Sigmoid colon (tissue), 7 donors: ENCODE results near the gene HHAT. TPM values are rescaled to one million over a fixed set of nuclear protein-coding genes. Genes with fewer than 3 reads are reported as not detected.

Experiments used
- DNase-seq: peaks from one replicate; pipeline ENCODE4 v3.0.0-alpha.2; 2019
- H3K27ac ChIP-seq, 4 donors: fragments of 200-600 bp; sonication (generic); one replicate each; pipeline ENCODE4 v1.5.1; 2016 to 2019; ENCODE audit warnings: mild to moderate bottlenecking in 1 of 4
- H3K27me3 ChIP-seq, 3 donors: fragments of 200-600 bp; sonication (generic); one replicate each; pipeline ENCODE4 v1.5.1; 2019; ENCODE audit warnings: mild to moderate bottlenecking in 1 of 3
- H3K36me3 ChIP-seq, 4 donors: fragments of 200-600 bp; sonication (generic); one replicate each; pipeline ENCODE4 v1.5.1; 2016 to 2019
- H3K4me1 ChIP-seq, 4 donors: fragments of 200-600 bp; sonication (generic); one replicate each; pipeline ENCODE4 v1.5.1; 2017 to 2019
- H3K4me3 ChIP-seq, 4 donors: fragments of 200-600 bp; sonication (generic); one replicate each; pipeline ENCODE4 v1.5.1; 2017 to 2019; ENCODE audit warnings: mild to moderate bottlenecking in 2 of 4, moderate library complexity in 1 of 4
- H3K9me3 ChIP-seq, 4 donors: fragments of 200-600 bp in 3 of 4; sonication (generic) in 3 of 4; one replicate each; pipeline versions ENCODE4 v1.5.1 to v1.6.1; 2013 to 2019
- EP300 ChIP-seq, 4 donors: sonication (generic); formaldehyde crosslinking; IDR thresholded peaks; one replicate each; pipeline ENCODE4 v1.6.1; 2017; ENCODE audit warnings: antibody characterized with exemption in 4 of 4
- POLR2A ChIP-seq, 2 donors: fragments of 450-650 bp; IDR thresholded peaks; one replicate each; pipeline ENCODE4 v1.6.1; 2016; ENCODE audit warnings: antibody characterized with exemption in 2 of 2, mild to moderate bottlenecking in 2 of 2, moderate library complexity in 2 of 2
- POLR2AphosphoS5 ChIP-seq, 4 donors: sonication (generic); formaldehyde crosslinking; IDR thresholded peaks; one replicate each; pipeline ENCODE4 v1.6.1; 2017; ENCODE audit warnings: antibody characterized with exemption in 4 of 4
- WGBS, 2 donors: extraction: QIAGEN DNeasy Blood & Tissue Kit; methylation state at CpG; one replicate each; pipeline ENCODE4 v1.1.7; 2013; 5-methylcytosine and 5-hydroxymethylcytosine counted together
- intact Hi-C: fragments of 100-400 bp; cut with DNase I; formaldehyde crosslinking; loops from one replicate; pipeline ENCODE4 v1.15.1; 2023
- polyA plus RNA-seq, 3 donors: library from polyadenylated mRNA; stranded (reverse); fragments of 200-250 nt; gene quantifications; one replicate each; pipeline ENCODE4 v1.2.3, GENCODE V29; 2013
- total RNA-seq, 4 donors: library from RNA; depleted of rRNA; stranded (reverse); fragments of >200 nt; gene quantifications; one replicate each; pipeline ENCODE4 v1.1.0, GENCODE V29; 2016
- TF ChIP-seq, protein P1 (sequence below), 4 experiments: fragments of 450-650 bp in 3 of 4; fragments of 200-600 bp in 1 of 4; IDR thresholded peaks; one replicate each; pipeline ENCODE4 v1.5.1; 2016 to 2019; ENCODE audit warnings: antibody characterized with exemption in 4 of 4, mild to moderate bottlenecking in 3 of 4, moderate library complexity in 2 of 4
- donor health status: healthy with polysubstance abuse.
- donor health status: Bipolar disorder and iron deficiency.
- donor health status: healthy.

HHAT gene
- total and polyA plus RNA-seq, 7 donors = 0.46 to 6.4 (median 2.1) TPM

- WGBS, 2 donors = 57 to 79% methylated on average over 4 of the region's 4 CpGs
- Histone ChIP-seq H3K9me3 (no peaks in the 10 kb centered on the region), H3K4me3 (no peak overlapping the region), H3K27me3 (no peaks in the 10 kb centered on the region), H3K36me3 (no peaks in the 10 kb centered on the region), H3K27ac (no peak overlapping the region), H3K4me1 (peaks cover 0 to 22% (median 19%) of the 10 kb centered on the region in 4 donors)
- intact Hi-C loops = no loop called here
- no peak for DNase-seq
- no peak for TF ChIP-seq POLR2AphosphoS5 (IDR thresholded peaks at IDR 0.05)
- TF ChIP-seq EP300 (IDR thresholded peaks at IDR 0.05) = no peak
- TF ChIP-seq, protein P1, sequence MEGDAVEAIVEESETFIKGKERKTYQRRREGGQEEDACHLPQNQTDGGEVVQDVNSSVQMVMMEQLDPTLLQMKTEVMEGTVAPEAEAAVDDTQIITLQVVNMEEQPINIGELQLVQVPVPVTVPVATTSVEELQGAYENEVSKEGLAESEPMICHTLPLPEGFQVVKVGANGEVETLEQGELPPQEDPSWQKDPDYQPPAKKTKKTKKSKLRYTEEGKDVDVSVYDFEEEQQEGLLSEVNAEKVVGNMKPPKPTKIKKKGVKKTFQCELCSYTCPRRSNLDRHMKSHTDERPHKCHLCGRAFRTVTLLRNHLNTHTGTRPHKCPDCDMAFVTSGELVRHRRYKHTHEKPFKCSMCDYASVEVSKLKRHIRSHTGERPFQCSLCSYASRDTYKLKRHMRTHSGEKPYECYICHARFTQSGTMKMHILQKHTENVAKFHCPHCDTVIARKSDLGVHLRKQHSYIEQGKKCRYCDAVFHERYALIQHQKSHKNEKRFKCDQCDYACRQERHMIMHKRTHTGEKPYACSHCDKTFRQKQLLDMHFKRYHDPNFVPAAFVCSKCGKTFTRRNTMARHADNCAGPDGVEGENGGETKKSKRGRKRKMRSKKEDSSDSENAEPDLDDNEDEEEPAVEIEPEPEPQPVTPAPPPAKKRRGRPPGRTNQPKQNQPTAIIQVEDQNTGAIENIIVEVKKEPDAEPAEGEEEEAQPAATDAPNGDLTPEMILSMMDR (IDR thresholded peaks at IDR 0.05) = no peak
- TF ChIP-seq POLR2A (IDR thresholded peaks at IDR 0.05) = no peak
Observed at GRCh38 chr1:210332719-210333398, 4.2 kb downstream of the HHAT start.

DNA sequence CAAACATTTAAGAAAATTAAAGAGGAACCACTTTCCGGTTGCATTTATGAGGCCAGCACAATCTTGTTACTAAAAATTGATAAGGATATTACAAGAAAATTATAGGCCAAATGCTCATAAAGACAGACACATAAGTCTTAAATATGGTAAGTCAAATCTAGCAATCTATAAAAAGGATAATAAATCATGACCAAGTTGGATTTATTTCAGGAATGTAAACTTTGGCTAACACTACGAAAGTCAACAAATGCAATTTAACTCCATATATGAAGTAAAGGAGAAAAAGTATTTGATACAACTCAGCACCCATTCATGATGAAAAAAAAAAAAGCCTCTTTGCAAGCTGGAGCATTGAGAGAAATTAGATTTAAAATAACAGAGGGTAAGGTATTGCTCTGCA is 6.3 kb downstream of the HHAT start:
- Histone ChIP-seq H3K4me3 (no peak overlapping the region), H3K9me3 (no peaks in the 10 kb centered on the region), H3K4me1 (peaks cover 0 to 9% (median 5%) of the 10 kb centered on the region in 4 donors), H3K27ac (no peak overlapping the region), H3K36me3 (no peaks in the 10 kb centered on the region), H3K27me3 (no peaks in the 10 kb centered on the region)
- DNase-seq = no peak
- WGBS, 2 donors = 10 to 55% methylated on average over 2 of the region's 2 CpGs
- intact Hi-C loops = no loop called here
- TF ChIP-seq, protein P1 (IDR thresholded peaks at IDR 0.05) = no peak
- TF ChIP-seq EP300 (IDR thresholded peaks at IDR 0.05) (no peak), POLR2AphosphoS5 (IDR thresholded peaks at IDR 0.05) (no peak), POLR2A (IDR thresholded peaks at IDR 0.05) (no peak)

DNA sequence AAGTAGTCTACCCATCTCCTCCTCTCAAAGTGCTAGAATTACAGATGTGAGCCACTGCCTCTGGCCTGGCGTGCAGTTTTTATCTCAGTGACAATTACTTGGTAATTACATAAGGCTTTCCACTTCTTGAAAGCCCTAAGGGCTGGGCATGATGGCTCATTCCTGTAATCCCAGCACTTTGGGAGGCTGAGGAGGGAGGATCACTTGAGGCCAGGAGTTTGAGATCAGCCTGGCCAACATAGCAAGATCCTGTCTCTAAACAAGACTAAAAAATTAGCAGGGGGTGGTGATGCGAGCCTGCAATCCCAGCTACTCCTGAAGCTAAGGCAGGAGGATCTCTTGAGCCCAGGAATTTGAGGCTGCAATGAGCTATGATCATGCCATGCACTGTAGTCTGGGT is 7.7 kb downstream of the HHAT start:
- Histone ChIP-seq H3K27ac (no peak overlapping the region), H3K4me3 (no peak overlapping the region), H3K4me1 (peaks cover 0 to 10% (median 6%) of the 10 kb centered on the region in 4 donors), H3K9me3 (no peaks in the 10 kb centered on the region), H3K36me3 (no peaks in the 10 kb centered on the region), H3K27me3 (no peaks in the 10 kb centered on the region)
- 92 to 95% methylated on average over 2 of the region's 2 CpGs for WGBS, 2 donors
- TF ChIP-seq EP300 (IDR thresholded peaks at IDR 0.05) = no peak
- TF ChIP-seq, protein P1 (IDR thresholded peaks at IDR 0.05) = no peak
- TF ChIP-seq POLR2A (IDR thresholded peaks at IDR 0.05) = no peak
- no peak for TF ChIP-seq POLR2AphosphoS5 (IDR thresholded peaks at IDR 0.05)
- intact Hi-C loops = no loop called here
- DNase-seq = no peak

- H3K27ac ChIP-seq = no peak overlapping the region
- 97% methylated on average over 2 of the region's 2 CpGs for WGBS, 2 donors
- TF ChIP-seq POLR2AphosphoS5 (IDR thresholded peaks at IDR 0.05) (no peak), EP300 (IDR thresholded peaks at IDR 0.05) (no peak), POLR2A (IDR thresholded peaks at IDR 0.05) (no peak)
- TF ChIP-seq, protein P1 (IDR thresholded peaks at IDR 0.05) = no peak
- peaks cover 0 to 36% (median 21%) of the 10 kb centered on the region in 4 donors for H3K4me1 ChIP-seq
- no peak overlapping the region for H3K4me3 ChIP-seq
- H3K9me3 ChIP-seq = no peaks in the 10 kb centered on the region
- intact Hi-C loops = no loop called here
- H3K36me3 ChIP-seq = no peaks in the 10 kb centered on the region
- no peak for DNase-seq
- no peaks in the 10 kb centered on the region for H3K27me3 ChIP-seq
Observed at GRCh38 chr1:210339500-210339899, 10.8 kb downstream of the HHAT start.

GRCh38 chr1:210340311-210340710 is 11.6 kb downstream of the HHAT start:
- peaks cover 0 to 32% (median 21%) of the 10 kb centered on the region in 4 donors for H3K4me1 ChIP-seq
- no peaks in the 10 kb centered on the region for H3K9me3 ChIP-seq
- TF ChIP-seq POLR2A (IDR thresholded peaks at IDR 0.05) (no peak), EP300 (IDR thresholded peaks at IDR 0.05) (no peak), POLR2AphosphoS5 (IDR thresholded peaks at IDR 0.05) (no peak)
- TF ChIP-seq, protein P1 (IDR thresholded peaks at IDR 0.05) = no peak
- no peak for DNase-seq
- no peaks in the 10 kb centered on the region for H3K27me3 ChIP-seq
- no peak overlapping the region for H3K4me3 ChIP-seq
- H3K27ac ChIP-seq = no peak overlapping the region
- intact Hi-C loops = no loop called here
- no peaks in the 10 kb centered on the region for H3K36me3 ChIP-seq
- WGBS, 2 donors = 52 to 81% methylated on average over 3 of the region's 3 CpGs
